GM20000 (cell line): ENCODE data around the gene ARNT2.

Experiments used
- DNase-seq: peaks from one replicate; pipeline ENCODE4 v3.0.0; 2012; ENCODE audit warnings: low spot score
- CTCF ChIP-seq: IDR thresholded peaks from 2 replicates; pipeline ENCODE4 v1.5.1; 2012; ENCODE audit warnings: mild to moderate bottlenecking, control low read depth; ENCODE audit errors: extremely low read depth, missing control alignments

The ARNT2 gene

GRCh38 chr15:80396096-80396495 lies 8.1 kb upstream of the ARNT2 start:
- no peak for TF ChIP-seq CTCF
- DNase-seq: no peak

- TF ChIP-seq CTCF: no peak
- no peak for DNase-seq
Observed at GRCh38 chr15:80399508-80399907, 4.7 kb upstream of the ARNT2 start.

- no peak for DNase-seq
- TF ChIP-seq CTCF: no peak
Observed at GRCh38 chr15:80401456-80401855, 2.7 kb upstream of the ARNT2 start.

DNA sequence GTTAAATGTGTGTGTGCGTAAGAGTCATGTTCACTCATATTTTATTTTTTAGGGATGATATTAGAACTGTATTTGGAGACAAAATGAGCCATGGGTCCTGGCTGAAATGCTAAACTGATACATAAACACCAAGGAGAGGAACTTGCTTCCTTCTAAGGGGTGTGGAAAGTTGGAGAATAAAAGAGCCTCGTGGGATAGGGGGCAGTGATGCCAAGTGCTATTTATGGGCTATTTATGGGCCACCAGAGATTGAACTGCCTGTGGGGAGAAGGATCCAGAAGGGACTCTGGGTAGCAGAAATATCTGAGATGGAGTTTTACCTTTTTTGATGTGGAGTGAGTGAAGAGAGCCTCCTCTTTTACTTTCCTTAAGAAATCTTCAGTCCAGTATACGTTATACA lies 1.8 kb upstream of the ARNT2 start:
- DNase-seq: no peak
- no peak for TF ChIP-seq CTCF

- no peak for TF ChIP-seq CTCF
- DNase-seq: no peak
Observed at GRCh38 chr15:80403712-80404056, 498 bp upstream of the ARNT2 start.

DNA sequence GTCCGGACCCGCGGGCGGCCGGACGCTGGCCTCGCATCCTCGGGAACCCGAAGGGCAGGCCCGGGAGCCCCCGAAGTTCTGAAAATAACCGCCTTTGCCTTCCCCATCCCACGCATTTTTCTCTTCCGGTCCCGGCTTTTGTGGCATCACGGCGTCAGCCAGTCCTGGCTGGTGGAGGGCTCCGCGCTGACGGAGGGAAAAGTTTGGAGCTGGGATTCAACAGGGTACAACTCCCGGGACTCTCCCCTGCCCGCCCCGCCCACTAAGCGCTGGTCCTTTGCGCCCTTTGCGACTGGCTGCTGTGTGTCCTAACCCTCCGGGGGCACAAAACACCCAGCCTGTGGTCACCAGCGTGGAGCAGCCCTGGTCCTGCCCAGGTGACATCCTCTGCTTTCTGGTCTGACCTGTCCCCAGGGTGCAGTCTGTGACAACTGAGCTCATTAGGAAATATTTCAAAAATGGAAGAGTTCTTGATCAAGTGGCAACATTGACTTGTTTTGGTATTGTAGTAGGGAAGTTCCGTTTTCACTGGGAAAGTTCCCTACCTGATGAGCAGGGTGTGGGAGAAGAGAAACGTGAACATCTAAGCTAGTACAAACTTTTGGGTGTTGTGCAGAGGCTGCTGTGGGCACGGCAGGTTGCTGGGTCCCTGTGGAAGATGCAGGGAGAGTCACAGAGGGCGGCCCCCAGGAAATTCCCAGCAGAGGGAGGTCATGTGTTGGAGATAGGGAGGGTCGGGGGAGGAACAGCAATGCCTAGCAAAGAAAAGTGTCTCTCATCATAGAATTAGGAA lies 775 bp downstream of the ARNT2 start:
- DNase-seq: peak; percentile 35
- no peak for TF ChIP-seq CTCF

GRCh38 chr15:80405554-80405850 lies 1.3 kb downstream of the ARNT2 start:
- no peak for DNase-seq
- no peak for TF ChIP-seq CTCF
